ENCODE data around the gene DYNLT2B. TPM values are rescaled to one million over a fixed set of nuclear protein-coding genes. Genes with fewer than 3 reads are reported as not detected.
"Not testable (repeated sequence)": the region's sequence is repeated elsewhere in the genome, so short reads cannot be mapped to it uniquely, and the experiment has no call there.

DYNLT2B gene
- total RNA-seq, 2 experiments from 2014 or later: 8.8 to 9.5 TPM

- H3K36me3 Mint-ChIP-seq (ENCODE audit: low read depth): peaks cover 9% of the 10 kb centered on the region
- intact Hi-C loops (cut with micrococcal nuclease): loop anchor here (5.0 to 10.0 kb wide), 2 partner anchors 60 to 263 kb away; partner anchors contain the start of genes DYNLT2B and SMCO1
- H3K27me3 Mint-ChIP-seq: no peaks in the 10 kb centered on the region
- peak overlapping the region; percentile 9 for H3K27ac Mint-ChIP-seq
- no peak for DNase-seq
- POLR2A ChIA-PET: interaction anchor here (1.0 to 1.2 kb wide), 3 partner anchors 64 to 268 kb away, joined by 3 to 8 read pairs (median 5); partner anchors contain the start of gene DYNLT2B
- H3K4me1 Mint-ChIP-seq (ENCODE audit: low read depth): peaks cover 2% of the 10 kb centered on the region
- ATAC-seq: no peak
- no peak overlapping the region for H3K4me3 Mint-ChIP-seq
- TF ChIP-seq, protein P1, sequence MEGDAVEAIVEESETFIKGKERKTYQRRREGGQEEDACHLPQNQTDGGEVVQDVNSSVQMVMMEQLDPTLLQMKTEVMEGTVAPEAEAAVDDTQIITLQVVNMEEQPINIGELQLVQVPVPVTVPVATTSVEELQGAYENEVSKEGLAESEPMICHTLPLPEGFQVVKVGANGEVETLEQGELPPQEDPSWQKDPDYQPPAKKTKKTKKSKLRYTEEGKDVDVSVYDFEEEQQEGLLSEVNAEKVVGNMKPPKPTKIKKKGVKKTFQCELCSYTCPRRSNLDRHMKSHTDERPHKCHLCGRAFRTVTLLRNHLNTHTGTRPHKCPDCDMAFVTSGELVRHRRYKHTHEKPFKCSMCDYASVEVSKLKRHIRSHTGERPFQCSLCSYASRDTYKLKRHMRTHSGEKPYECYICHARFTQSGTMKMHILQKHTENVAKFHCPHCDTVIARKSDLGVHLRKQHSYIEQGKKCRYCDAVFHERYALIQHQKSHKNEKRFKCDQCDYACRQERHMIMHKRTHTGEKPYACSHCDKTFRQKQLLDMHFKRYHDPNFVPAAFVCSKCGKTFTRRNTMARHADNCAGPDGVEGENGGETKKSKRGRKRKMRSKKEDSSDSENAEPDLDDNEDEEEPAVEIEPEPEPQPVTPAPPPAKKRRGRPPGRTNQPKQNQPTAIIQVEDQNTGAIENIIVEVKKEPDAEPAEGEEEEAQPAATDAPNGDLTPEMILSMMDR (IDR thresholded peaks at IDR 0.05): no peak
- H3K9me3 Mint-ChIP-seq: no peaks in the 10 kb centered on the region
- CTCF ChIA-PET: interaction anchor here (0.7 to 5.8 kb wide), 15 partner anchors 18 to 275 kb away, joined by 3 to 50 read pairs (median 4); partner anchors contain the start of gene DYNLT2B
These were observed 63.4 kb downstream of the DYNLT2B start for GRCh38 chr3:196254376-196255283.

GRCh38 chr3:196251918-196252317, 66.1 kb downstream of the DYNLT2B start:
- ATAC-seq (no peak), DNase-seq (no peak)
- peaks cover 7% of the 10 kb centered on the region for H3K36me3 Mint-ChIP-seq (ENCODE audit: low read depth)
- CTCF ChIA-PET: interaction anchor here (1.2 to 5.8 kb wide), 4 partner anchors 66 to 271 kb away, joined by 3 to 50 read pairs (median 6); partner anchors contain the start of gene DYNLT2B
- POLR2A ChIA-PET: interaction anchor here (0.8 kb wide), 1 partner anchor 30 kb away, joined by 3 read pairs; no protein-coding TSS in a partner anchor
- no peak overlapping the region for H3K4me3 Mint-ChIP-seq
- H3K27ac Mint-ChIP-seq: no peak overlapping the region
- H3K9me3 Mint-ChIP-seq: no peaks in the 10 kb centered on the region
- intact Hi-C loops (cut with micrococcal nuclease): loop anchor here (5.0 to 10.0 kb wide), 2 partner anchors 63 to 265 kb away; partner anchors contain the start of genes DYNLT2B and SMCO1
- H3K27me3 Mint-ChIP-seq: no peaks in the 10 kb centered on the region
- peaks cover 2% of the 10 kb centered on the region for H3K4me1 Mint-ChIP-seq (ENCODE audit: low read depth)
- TF ChIP-seq, protein P1 (IDR thresholded peaks at IDR 0.05): no peak

- Mint-ChIP-seq H3K4me3 (no peak overlapping the region), H3K27me3 (no peaks in the 10 kb centered on the region), H3K27ac (no peak overlapping the region), H3K4me1 (ENCODE audit: low read depth) (no peaks in the 10 kb centered on the region), H3K36me3 (ENCODE audit: low read depth) (peaks cover 20% of the 10 kb centered on the region), H3K9me3 (no peaks in the 10 kb centered on the region)
- CTCF ChIA-PET: no interaction called here
- intact Hi-C loops (cut with micrococcal nuclease): no loop called here
- peak; percentile 20 for ATAC-seq
- DNase-seq: no peak
- POLR2A ChIA-PET: no interaction called here
- TF ChIP-seq, protein P1 (IDR thresholded peaks at IDR 0.05): no peak
These were observed 71.3 kb downstream of the DYNLT2B start for GRCh38 chr3:196246612-196247308.

GRCh38 chr3:196244166-196244565, 73.9 kb downstream of the DYNLT2B start:
- H3K9me3 Mint-ChIP-seq; ATAC-seq; H3K4me3 Mint-ChIP-seq; H3K27me3 Mint-ChIP-seq; DNase-seq; H3K4me1 Mint-ChIP-seq (ENCODE audit: low read depth); POLR2A ChIA-PET; H3K27ac Mint-ChIP-seq; intact Hi-C loops (cut with micrococcal nuclease): not testable (repeated sequence)
- CTCF ChIA-PET: interaction anchor here (0.7 kb wide), 1 partner anchor 183 kb away, joined by 3 read pairs; no protein-coding TSS in a partner anchor
- H3K36me3 Mint-ChIP-seq (ENCODE audit: low read depth): peaks cover 24% of the 10 kb centered on the region

- ChIA-PET CTCF (interaction anchor here (1.1 kb wide), 1 partner anchor 172 kb away, joined by 3 read pairs; no protein-coding TSS in a partner anchor), POLR2A (interaction anchor here (1.2 to 1.6 kb wide), 2 partner anchors 15 to 32 kb away, joined by 3 to 8 read pairs; no protein-coding TSS in a partner anchor)
- ATAC-seq (no peak), DNase-seq (no peak)
- no peak overlapping the region for H3K4me3 Mint-ChIP-seq
- TF ChIP-seq, protein P1 (IDR thresholded peaks at IDR 0.05): no peak
- no peaks in the 10 kb centered on the region for H3K9me3 Mint-ChIP-seq
- no peaks in the 10 kb centered on the region for H3K27me3 Mint-ChIP-seq
- peaks cover 5% of the 10 kb centered on the region for H3K4me1 Mint-ChIP-seq (ENCODE audit: low read depth)
- peaks cover 30% of the 10 kb centered on the region for H3K36me3 Mint-ChIP-seq (ENCODE audit: low read depth)
- H3K27ac Mint-ChIP-seq: no peak overlapping the region
- intact Hi-C loops (cut with micrococcal nuclease): no loop called here
These were observed 76.3 kb downstream of the DYNLT2B start for GRCh38 chr3:196241704-196242103.

All from activated CD8-positive, alpha-beta T cell treated with anti-CD3 and anti-CD28 coated beads for 36 hours (primary cell).